GM06990 (cell line): ENCODE data around the gene TMEM178B.
"Not testable (repeated sequence)": the region's sequence is repeated elsewhere in the genome, so short reads cannot be mapped to it uniquely, and the experiment has no call there.

Experiments used
- DNase-seq: peaks from one replicate; pipeline ENCODE4 v3.0.0-alpha.2; 2011; ENCODE audit not compliant: insufficient read length; ENCODE audit errors: extremely low read depth
- H3K27me3 ChIP-seq: replicated peaks from 2 replicates; pipeline ENCODE4 v1.6.0; 2011; ENCODE audit warnings: low read length; ENCODE audit not compliant: control insufficient read depth, insufficient read depth
- H3K36me3 ChIP-seq: 2 replicates; pipeline ENCODE4 v1.5.1; 2011; ENCODE audit warnings: low read length; ENCODE audit not compliant: control insufficient read depth, insufficient read depth
- H3K4me3 ChIP-seq: replicated peaks from 2 replicates; pipeline ENCODE4 v1.5.1; 2011; ENCODE audit warnings: low read depth, mild to moderate bottlenecking, control low read depth, low read length
- TF ChIP-seq, protein P1 (sequence below): IDR thresholded peaks from 2 replicates; pipeline ENCODE4 v1.5.1; 2011; ENCODE audit warnings: low read length, control low read depth, mild to moderate bottlenecking, inconsistent platforms; ENCODE audit not compliant: insufficient read depth, poor library complexity, severe bottlenecking

TMEM178B gene

GRCh38 chr7:141185369-141185967 lies 111.6 kb downstream of the TMEM178B start:
- H3K4me3 ChIP-seq, result no peak overlapping the region
- no peak for DNase-seq
- TF ChIP-seq, protein P1, sequence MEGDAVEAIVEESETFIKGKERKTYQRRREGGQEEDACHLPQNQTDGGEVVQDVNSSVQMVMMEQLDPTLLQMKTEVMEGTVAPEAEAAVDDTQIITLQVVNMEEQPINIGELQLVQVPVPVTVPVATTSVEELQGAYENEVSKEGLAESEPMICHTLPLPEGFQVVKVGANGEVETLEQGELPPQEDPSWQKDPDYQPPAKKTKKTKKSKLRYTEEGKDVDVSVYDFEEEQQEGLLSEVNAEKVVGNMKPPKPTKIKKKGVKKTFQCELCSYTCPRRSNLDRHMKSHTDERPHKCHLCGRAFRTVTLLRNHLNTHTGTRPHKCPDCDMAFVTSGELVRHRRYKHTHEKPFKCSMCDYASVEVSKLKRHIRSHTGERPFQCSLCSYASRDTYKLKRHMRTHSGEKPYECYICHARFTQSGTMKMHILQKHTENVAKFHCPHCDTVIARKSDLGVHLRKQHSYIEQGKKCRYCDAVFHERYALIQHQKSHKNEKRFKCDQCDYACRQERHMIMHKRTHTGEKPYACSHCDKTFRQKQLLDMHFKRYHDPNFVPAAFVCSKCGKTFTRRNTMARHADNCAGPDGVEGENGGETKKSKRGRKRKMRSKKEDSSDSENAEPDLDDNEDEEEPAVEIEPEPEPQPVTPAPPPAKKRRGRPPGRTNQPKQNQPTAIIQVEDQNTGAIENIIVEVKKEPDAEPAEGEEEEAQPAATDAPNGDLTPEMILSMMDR, result no peak
- no peaks in the 10 kb centered on the region for H3K27me3 ChIP-seq
- H3K36me3 ChIP-seq, result no peaks in the 10 kb centered on the region

- no peak for DNase-seq
- TF ChIP-seq, protein P1, result no peak
- Histone ChIP-seq H3K36me3 (no peaks in the 10 kb centered on the region), H3K27me3 (no peaks in the 10 kb centered on the region), H3K4me3 (no peak overlapping the region)
Measured at GRCh38 chr7:141189231-141189630, 115.4 kb downstream of the TMEM178B start.

- TF ChIP-seq, protein P1, result no peak
- no peaks in the 10 kb centered on the region for H3K36me3 ChIP-seq
- H3K4me3 ChIP-seq, result no peak overlapping the region
- H3K27me3 ChIP-seq, result no peaks in the 10 kb centered on the region
- no peak for DNase-seq
Measured at GRCh38 chr7:141190495-141190894, 116.6 kb downstream of the TMEM178B start.

DNA sequence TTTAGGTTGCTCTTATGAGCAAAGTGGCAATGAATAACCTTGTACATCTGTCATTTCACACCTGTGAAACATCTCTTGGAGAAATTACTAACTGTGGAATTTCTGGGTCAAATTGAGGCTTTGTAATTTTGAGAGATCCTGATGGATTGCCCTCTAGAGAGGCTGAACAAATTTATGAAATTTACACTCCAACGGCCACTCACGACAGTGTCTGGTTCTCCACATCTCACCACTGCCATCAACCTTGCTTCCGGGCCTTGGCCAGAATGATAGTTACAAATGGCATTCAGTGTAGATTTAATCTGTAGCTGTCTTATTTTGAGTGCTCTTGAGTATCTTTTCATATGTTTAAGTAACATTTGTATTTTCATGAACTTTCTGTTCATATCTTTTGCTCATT lies 117.4 kb downstream of the TMEM178B start:
- Histone ChIP-seq H3K36me3 (no peaks in the 10 kb centered on the region), H3K4me3 (no peak overlapping the region), H3K27me3 (no peaks in the 10 kb centered on the region)
- DNase-seq, result no peak
- TF ChIP-seq, protein P1, result no peak

DNA sequence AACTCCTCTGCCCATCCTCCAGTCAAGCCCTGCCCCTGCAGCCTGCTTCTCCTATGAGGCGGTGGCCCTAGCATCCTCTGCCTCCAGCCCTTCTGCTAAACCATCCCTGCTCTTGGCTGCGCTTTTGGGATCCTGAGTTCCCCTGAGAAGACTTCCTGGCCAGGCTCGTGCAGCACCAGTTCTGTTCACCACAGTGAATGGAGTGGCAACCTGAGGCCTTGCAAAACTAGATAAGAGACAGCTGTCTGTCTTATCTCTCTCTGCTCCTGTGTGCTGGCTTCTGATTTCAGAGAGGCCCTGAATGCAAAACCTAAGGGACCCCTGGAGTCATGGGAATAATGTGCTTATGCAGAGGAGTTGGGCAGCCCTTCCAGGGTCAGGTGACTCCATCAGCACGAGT lies 119.2 kb downstream of the TMEM178B start:
- DNase-seq, result no peak
- H3K36me3 ChIP-seq, result no peaks in the 10 kb centered on the region
- H3K27me3 ChIP-seq, result no peaks in the 10 kb centered on the region
- no peak overlapping the region for H3K4me3 ChIP-seq
- TF ChIP-seq, protein P1, result no peak

DNA sequence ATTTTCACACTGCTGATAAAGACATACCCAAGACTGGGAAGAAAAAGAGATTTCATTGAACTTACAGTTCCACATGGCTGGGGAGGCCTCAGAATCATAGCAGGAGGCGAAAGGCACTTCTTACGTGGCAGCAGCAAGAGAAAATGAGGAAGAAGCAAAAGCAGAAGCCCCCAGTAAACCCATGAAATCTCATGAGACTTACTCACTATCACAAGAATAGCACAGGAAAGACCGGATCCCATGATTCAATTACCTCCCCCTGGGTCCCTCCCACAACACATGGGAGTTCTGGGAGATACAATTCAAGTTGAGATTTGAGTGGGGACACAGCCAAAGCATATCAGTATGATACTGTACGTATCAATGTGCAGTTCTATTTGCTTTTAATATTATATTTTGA lies 121.9 kb downstream of the TMEM178B start:
- not testable (repeated sequence) for H3K27me3 ChIP-seq, DNase-seq, H3K4me3 ChIP-seq, H3K36me3 ChIP-seq
